ENCODE measurements around the gene PLA2G12A. TPM values are rescaled to one million over a fixed set of nuclear protein-coding genes. Genes with fewer than 3 reads are reported as not detected.
"Not testable (repeated sequence)": the region's sequence is repeated elsewhere in the genome, so short reads cannot be mapped to it uniquely, and the experiment has no call there.

The PLA2G12A gene
- total RNA-seq, 1 donor from 2014 or later = 54.7 TPM

- Mint-ChIP-seq H3K27me3 (no peaks in the 10 kb centered on the region), H3K27ac (no peak overlapping the region), H3K4me1 (ENCODE audit: low read depth) (no peaks in the 10 kb centered on the region), H3K9me3 (ENCODE audit: low read depth) (no peaks in the 10 kb centered on the region), H3K4me3 (ENCODE audit: low read depth) (no peak overlapping the region), H3K36me3 (ENCODE audit: insufficient read depth) (peaks cover 36% of the 10 kb centered on the region)
- no peak for DNase-seq (ENCODE audit: low spot score, unreplicated experiment)
- no peak for TF ChIP-seq CTCF (IDR thresholded peaks at IDR 0.05; ENCODE audit: unreplicated experiment)
Observed at GRCh38 chr4:109690690-109691410, 39.0 kb downstream of the PLA2G12A start.

GRCh38 chr4:109684727-109685126 lies 45.1 kb downstream of the PLA2G12A start:
- Mint-ChIP-seq H3K27me3 (no peaks in the 10 kb centered on the region), H3K4me1 (ENCODE audit: low read depth) (no peaks in the 10 kb centered on the region), H3K9me3 (ENCODE audit: low read depth) (peaks cover 21% of the 10 kb centered on the region), H3K4me3 (ENCODE audit: low read depth) (no peak overlapping the region), H3K27ac (no peak overlapping the region), H3K36me3 (ENCODE audit: insufficient read depth) (peaks cover 54% of the 10 kb centered on the region)
- no peak for DNase-seq (ENCODE audit: low spot score, unreplicated experiment)
- no peak for TF ChIP-seq CTCF (IDR thresholded peaks at IDR 0.05; ENCODE audit: unreplicated experiment)

GRCh38 chr4:109683621-109684253 lies 46.1 kb downstream of the PLA2G12A start:
- peaks cover 53% of the 10 kb centered on the region for H3K36me3 Mint-ChIP-seq (ENCODE audit: insufficient read depth)
- DNase-seq (ENCODE audit: low spot score, unreplicated experiment) = no peak

GRCh38 chr4:109682875-109683274 lies 47.0 kb downstream of the PLA2G12A start:
- no peak overlapping the region for H3K27ac Mint-ChIP-seq
- no peak overlapping the region for H3K4me3 Mint-ChIP-seq (ENCODE audit: low read depth)
- no peaks in the 10 kb centered on the region for H3K4me1 Mint-ChIP-seq (ENCODE audit: low read depth)
- no peaks in the 10 kb centered on the region for H3K27me3 Mint-ChIP-seq
- H3K36me3 Mint-ChIP-seq (ENCODE audit: insufficient read depth) = peaks cover 53% of the 10 kb centered on the region
- no peak for TF ChIP-seq CTCF (IDR thresholded peaks at IDR 0.05; ENCODE audit: unreplicated experiment)
- no peak for DNase-seq (ENCODE audit: low spot score, unreplicated experiment)
- peaks cover 24% of the 10 kb centered on the region for H3K9me3 Mint-ChIP-seq (ENCODE audit: low read depth)

More at GRCh38 chr4:109683621-109684253, 46.1 kb downstream of the PLA2G12A start:
- H3K9me3 Mint-ChIP-seq (ENCODE audit: low read depth) = peaks cover 24% of the 10 kb centered on the region
- no peaks in the 10 kb centered on the region for H3K4me1 Mint-ChIP-seq (ENCODE audit: low read depth)
- H3K27ac Mint-ChIP-seq = no peak overlapping the region
- no peak for TF ChIP-seq CTCF (IDR thresholded peaks at IDR 0.05; ENCODE audit: unreplicated experiment)
- H3K4me3 Mint-ChIP-seq (ENCODE audit: low read depth) = no peak overlapping the region
- no peaks in the 10 kb centered on the region for H3K27me3 Mint-ChIP-seq

- not testable (repeated sequence) for H3K4me1 Mint-ChIP-seq (ENCODE audit: low read depth)
Observed at GRCh38 chr4:109678925-109679324, 50.9 kb downstream of the PLA2G12A start.

GRCh38 chr4:109678472-109678871 lies 51.4 kb downstream of the PLA2G12A start:
- not testable (repeated sequence) for H3K4me1 Mint-ChIP-seq (ENCODE audit: low read depth); H3K4me3 Mint-ChIP-seq (ENCODE audit: low read depth); H3K27me3 Mint-ChIP-seq; H3K27ac Mint-ChIP-seq; DNase-seq (ENCODE audit: low spot score, unreplicated experiment)
- peaks cover 32% of the 10 kb centered on the region for H3K36me3 Mint-ChIP-seq (ENCODE audit: insufficient read depth)
- peaks cover 31% of the 10 kb centered on the region for H3K9me3 Mint-ChIP-seq (ENCODE audit: low read depth)

More at GRCh38 chr4:109678925-109679324, 50.9 kb downstream of the PLA2G12A start:
- not testable (repeated sequence) for DNase-seq (ENCODE audit: low spot score, unreplicated experiment); H3K27ac Mint-ChIP-seq; H3K4me3 Mint-ChIP-seq (ENCODE audit: low read depth); H3K27me3 Mint-ChIP-seq
- H3K9me3 Mint-ChIP-seq (ENCODE audit: low read depth) = peaks cover 34% of the 10 kb centered on the region
- peaks cover 36% of the 10 kb centered on the region for H3K36me3 Mint-ChIP-seq (ENCODE audit: insufficient read depth)

Measured in progenitor cell of endocrine pancreas (in vitro differentiated cells).